CD4-positive, alpha-beta T cell treated with Interleukin-10 for 1 hour (primary cell): Measurements from ENCODE around the gene ACAA1.
"Not testable (repeated sequence)": the region's sequence is repeated elsewhere in the genome, so short reads cannot be mapped to it uniquely, and the experiment has no call there.

Experiments used
- DNase-seq: peaks from one replicate; pipeline ENCODE4 v3.0.0-alpha.2; 2020

The ACAA1 gene

GRCh38 chr3:38101811-38102443 is 35.0 kb downstream of the ACAA1 start:
- no peak for DNase-seq

- DNase-seq, result no peak
Measured at GRCh38 chr3:38100498-38100897, 36.4 kb downstream of the ACAA1 start.

- no peak for DNase-seq
Measured at GRCh38 chr3:38099518-38099917, 37.4 kb downstream of the ACAA1 start.

- DNase-seq, result no peak
Measured at GRCh38 chr3:38098376-38098723, 38.6 kb downstream of the ACAA1 start.

- no peak for DNase-seq
Measured at GRCh38 chr3:38097446-38098375, 39.2 kb downstream of the ACAA1 start.

- DNase-seq, result no peak
Measured at GRCh38 chr3:38095669-38096483, 41.1 kb downstream of the ACAA1 start.

GRCh38 chr3:38094999-38095398 is 41.9 kb downstream of the ACAA1 start:
- no peak for DNase-seq

GRCh38 chr3:38090453-38090852 is 46.5 kb downstream of the ACAA1 start:
- no peak for DNase-seq

GRCh38 chr3:38089163-38089562 is 47.8 kb downstream of the ACAA1 start:
- no peak for DNase-seq

GRCh38 chr3:38088126-38089078 is 48.5 kb downstream of the ACAA1 start:
- DNase-seq, result no peak

- DNase-seq, result not testable (repeated sequence)
Measured at GRCh38 chr3:38087278-38087677, 49.6 kb downstream of the ACAA1 start.

GRCh38 chr3:38086496-38086895 is 50.4 kb downstream of the ACAA1 start:
- no peak for DNase-seq

- DNase-seq, result no peak
Measured at GRCh38 chr3:38085943-38086324, 51.0 kb downstream of the ACAA1 start.

GRCh38 chr3:38085311-38085942 is 51.5 kb downstream of the ACAA1 start:
- DNase-seq, result no peak

- DNase-seq, result peak; percentile 19
Measured at GRCh38 chr3:38084334-38085310, 52.3 kb downstream of the ACAA1 start.

GRCh38 chr3:38083871-38084333 is 53.0 kb downstream of the ACAA1 start:
- no peak for DNase-seq

GRCh38 chr3:38083254-38083653 is 53.7 kb downstream of the ACAA1 start:
- DNase-seq, result not testable (repeated sequence)

- not testable (repeated sequence) for DNase-seq
Measured at GRCh38 chr3:38082296-38082695, 54.6 kb downstream of the ACAA1 start.

GRCh38 chr3:38077073-38077472 is 59.9 kb downstream of the ACAA1 start:
- DNase-seq, result not testable (repeated sequence)
